H9 (cell line): ENCODE measurements around the gene BTD. TPM values are rescaled to one million over a fixed set of nuclear protein-coding genes. Genes with fewer than 3 reads are reported as not detected.

Experiments
- DNase-seq: peaks from one replicate; pipeline ENCODE4 v3.0.0-alpha.2; 2017
- H2AFZ ChIP-seq: one replicate; pipeline ENCODE4 v1.6.1; 2013; ENCODE audit warnings: mild to moderate bottlenecking, low read length, control low read depth, moderate library complexity
- H2AK5ac ChIP-seq: 2 replicates; pipeline ENCODE4 v1.6.1; 2013; ENCODE audit warnings: low read length, control low read depth, mixed read lengths; ENCODE audit not compliant: insufficient read length
- H2BK120ac ChIP-seq: one replicate; pipeline ENCODE4 v1.6.1; 2013; ENCODE audit warnings: low read depth, mild to moderate bottlenecking, low read length, control low read depth, inconsistent platforms; ENCODE audit not compliant: poor library complexity, severe bottlenecking
- H2BK12ac ChIP-seq: 2 replicates; pipeline ENCODE4 v1.6.1; 2013; ENCODE audit warnings: low read length, control low read depth, mixed read lengths, low read depth; ENCODE audit not compliant: insufficient read length
- H2BK15ac ChIP-seq: 2 replicates; pipeline ENCODE4 v1.6.1; 2013; ENCODE audit warnings: low read depth, low read length, control low read depth
- H2BK20ac ChIP-seq: one replicate; pipeline ENCODE4 v1.6.1; 2013; ENCODE audit warnings: low read depth, mild to moderate bottlenecking, low read length, control low read depth, inconsistent platforms; ENCODE audit not compliant: poor library complexity, severe bottlenecking
- H2BK5ac ChIP-seq: 2 replicates; pipeline ENCODE4 v1.6.1; 2013; ENCODE audit warnings: low read length, control low read depth, mixed read lengths; ENCODE audit not compliant: insufficient read length
- H3K14ac ChIP-seq: 2 replicates; pipeline ENCODE4 v1.6.1; 2013; ENCODE audit warnings: low read length, control low read depth; ENCODE audit not compliant: insufficient read depth
- H3K18ac ChIP-seq: 2 replicates; pipeline ENCODE4 v1.6.1; 2013; ENCODE audit warnings: low read depth, mild to moderate bottlenecking, mixed read lengths, low read length, control low read depth; ENCODE audit not compliant: insufficient read length
- H3K23ac ChIP-seq: 2 replicates; pipeline ENCODE4 v1.6.1; 2013; ENCODE audit warnings: low read length, control low read depth, mixed read lengths, low read depth; ENCODE audit not compliant: insufficient read length
- H3K23me2 ChIP-seq: 2 replicates; pipeline ENCODE4 v1.6.1; 2013; ENCODE audit warnings: low read depth, mild to moderate bottlenecking, mixed read lengths, low read length, control low read depth; ENCODE audit not compliant: insufficient read length, poor library complexity, severe bottlenecking
- H3K27ac ChIP-seq: 2 replicates; pipeline ENCODE4 v1.5.1; 2013; ENCODE audit warnings: low read length, control low read depth, mixed read lengths, low read depth; ENCODE audit not compliant: insufficient read length
- H3K27me3 ChIP-seq: 2 replicates; pipeline ENCODE4 v1.6.1; 2013; ENCODE audit warnings: low read length, control low read depth, inconsistent platforms; ENCODE audit not compliant: insufficient read depth
- H3K4ac ChIP-seq: 2 replicates; pipeline ENCODE4 v1.6.1; 2013; ENCODE audit warnings: low read depth, mild to moderate bottlenecking, control low read depth, inconsistent platforms, low read length, moderate library complexity
- H3K4me1 ChIP-seq: 2 replicates; pipeline ENCODE4 v1.6.1; 2013; ENCODE audit warnings: low read length, control low read depth, inconsistent platforms; ENCODE audit not compliant: insufficient read depth
- H3K4me2 ChIP-seq: 2 replicates; pipeline ENCODE4 v1.6.1; 2013; ENCODE audit warnings: low read length, control low read depth, mixed read lengths; ENCODE audit not compliant: insufficient read length, insufficient read depth
- H3K56ac ChIP-seq: 2 replicates; pipeline ENCODE4 v1.6.1; 2013; ENCODE audit warnings: low read depth, mild to moderate bottlenecking, mixed read lengths, low read length, control low read depth; ENCODE audit not compliant: insufficient read length
- H3K79me1 ChIP-seq: 2 replicates; pipeline ENCODE4 v1.6.1; 2013; ENCODE audit warnings: low read depth, mild to moderate bottlenecking, moderate library complexity, low read length, control low read depth, inconsistent platforms; ENCODE audit not compliant: insufficient read depth, poor library complexity, severe bottlenecking
- H3K79me2 ChIP-seq: 2 replicates; pipeline ENCODE4 v1.6.1; 2013; ENCODE audit warnings: low read length, control low read depth, inconsistent platforms; ENCODE audit not compliant: insufficient read depth
- H3K9ac ChIP-seq: 2 replicates; pipeline ENCODE4 v1.6.1; 2013; ENCODE audit warnings: low read length, control low read depth, mixed read lengths; ENCODE audit not compliant: insufficient read length; ENCODE audit errors: extremely low read depth
- H3K9me3 ChIP-seq: one replicate; pipeline ENCODE4 v1.6.1; 2013; ENCODE audit warnings: low read depth, low read length, inconsistent platforms; ENCODE audit not compliant: control insufficient read depth
- H3T11ph ChIP-seq: one replicate; pipeline ENCODE4 v1.6.1; 2013; ENCODE audit warnings: mild to moderate bottlenecking, low read length, control low read depth, inconsistent platforms
- H4K20me1 ChIP-seq: one replicate; pipeline ENCODE4 v1.6.1; 2013; ENCODE audit not compliant: control insufficient read depth, insufficient read length, insufficient read depth
- H4K5ac ChIP-seq: 2 replicates; pipeline ENCODE4 v1.6.1; 2013; ENCODE audit warnings: low read depth, mild to moderate bottlenecking, mixed read lengths, low read length, control low read depth; ENCODE audit not compliant: insufficient read length
- H4K8ac ChIP-seq: replicated peaks from 2 replicates; pipeline ENCODE4 v1.6.1; 2013; ENCODE audit warnings: low read length, control low read depth, mixed read lengths, low read depth; ENCODE audit not compliant: insufficient read length
- H4K91ac ChIP-seq: 2 replicates; pipeline ENCODE4 v1.6.1; 2013; ENCODE audit warnings: low read depth, mild to moderate bottlenecking, moderate library complexity, mixed read lengths, low read length, control low read depth; ENCODE audit not compliant: insufficient read length
- H3K27ac Mint-ChIP-seq, 3 experiments: 2 replicates in 2 of 3; 3 replicates in 1 of 3; pipeline ENCODE4 v1.8.0; 2020 to 2021; ENCODE audit warnings: mixed read lengths in 3 of 3, mild to moderate bottlenecking in 1 of 3, moderate library complexity in 1 of 3
- H3K27me3 Mint-ChIP-seq: 2 replicates; pipeline ENCODE4 v1.8.0; 2021; ENCODE audit warnings: low read depth, mild to moderate bottlenecking, moderate library complexity, mixed read lengths
- H3K36me3 Mint-ChIP-seq, 3 experiments: 2 replicates in 2 of 3; 3 replicates in 1 of 3; pipeline ENCODE4 v1.8.0; 2020 to 2021; ENCODE audit warnings: low read depth in 3 of 3, mixed read lengths in 3 of 3; ENCODE audit not compliant: insufficient read depth in 1 of 3
- H3K4me1 Mint-ChIP-seq, 2 experiments: 2 replicates each; pipeline ENCODE4 v1.8.0; 2020; ENCODE audit warnings: mixed read lengths in 2 of 2
- H3K4me3 Mint-ChIP-seq, 2 experiments: 2 replicates in 1 of 2; 3 replicates in 1 of 2; pipeline ENCODE4 v1.8.0; 2020 to 2021; ENCODE audit warnings: mild to moderate bottlenecking in 2 of 2, mixed read lengths in 2 of 2, moderate library complexity in 1 of 2
- H3K9me3 Mint-ChIP-seq, 2 experiments: 2 replicates in 1 of 2; 3 replicates in 1 of 2; pipeline ENCODE4 v1.8.0; 2020; ENCODE audit warnings: mild to moderate bottlenecking in 2 of 2, mixed read lengths in 2 of 2, moderate library complexity in 1 of 2
- WGBS: extraction: QIAGEN DNeasy Blood & Tissue Kit; methylation state at CpG from one replicate; pipeline ENCODE4 v1.1.7; 2013; ENCODE audit warnings: missing lambda C conversion rate, low lambda C conversion rate, mixed read lengths; ENCODE audit not compliant: insufficient read length; ENCODE audit errors: extremely low coverage; 5-methylcytosine and 5-hydroxymethylcytosine counted together
- total RNA-seq: library from RNA; stranded (reverse); gene quantifications from 2 replicates; pipeline ENCODE4 v1.2.1, GENCODE V29; 2021
- TF ChIP-seq, protein P1 (sequence below): fragments of 200-600 bp; sonication (generic); conservative IDR thresholded peaks from 3 replicates; pipeline ENCODE4 v1.8.0; 2021; ENCODE audit warnings: antibody characterized with exemption, mild to moderate bottlenecking

BTD gene
- total RNA-seq, 1 experiment from 2014 or later, result 21.5 TPM

DNA sequence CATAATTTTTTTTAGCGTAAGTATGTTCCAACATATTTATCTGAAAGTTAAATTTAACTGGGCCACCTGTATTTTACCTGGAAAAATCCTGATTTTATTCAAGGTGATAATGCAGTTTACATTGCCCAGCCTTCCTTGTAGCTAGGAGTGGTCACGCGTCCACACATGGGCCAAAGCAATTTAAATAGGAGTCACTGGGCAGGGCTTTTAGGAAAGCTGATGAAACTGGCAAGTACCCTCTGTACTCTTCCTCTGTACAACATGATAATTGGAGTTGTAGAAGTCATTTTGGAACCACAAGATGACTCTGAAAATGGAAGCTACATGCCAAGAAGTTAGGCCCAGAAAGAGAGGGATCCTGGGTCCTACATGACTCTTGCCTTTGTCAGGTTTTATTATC is 9.5 kb downstream of the BTD start:
- no peak overlapping the region for H3K56ac ChIP-seq
- no peak overlapping the region for H3K4ac ChIP-seq
- H2BK15ac ChIP-seq, result no peak overlapping the region
- no peaks in the 10 kb centered on the region for H3K9me3 Mint-ChIP-seq
- no peak overlapping the region for H2BK5ac ChIP-seq
- H2AFZ ChIP-seq, result no peak overlapping the region
- DNase-seq, result no peak
- no peaks in the 10 kb centered on the region for H3K4me1 ChIP-seq
- no peaks in the 10 kb centered on the region for H3K79me1 ChIP-seq
- H3K27ac Mint-ChIP-seq, result no peak overlapping the region
- H3T11ph ChIP-seq, result no peak overlapping the region
- no peak overlapping the region for H4K91ac ChIP-seq
- H3K23me2 ChIP-seq, result no peaks in the 10 kb centered on the region
- peaks cover 9 to 11% of the 10 kb centered on the region in 2 experiments; a peak in 3 of 4 replicates for H3K4me1 Mint-ChIP-seq
- H4K8ac ChIP-seq, result no peak overlapping the region
- H3K27me3 Mint-ChIP-seq, result no peaks in the 10 kb centered on the region
- H3K79me2 ChIP-seq, result no peaks in the 10 kb centered on the region
- WGBS, result no CpG with 5 or more reads among the region's 3 CpGs
- H3K4me2 ChIP-seq, result no peak overlapping the region
- no peak overlapping the region for H3K4me3 Mint-ChIP-seq
- no peaks in the 10 kb centered on the region for H4K20me1 ChIP-seq
- H3K27me3 ChIP-seq, result no peaks in the 10 kb centered on the region
- H3K14ac ChIP-seq, result no peak overlapping the region
- no peak overlapping the region for H2BK12ac ChIP-seq
- no peak overlapping the region for H3K9ac ChIP-seq
- H3K27ac ChIP-seq, result no peak overlapping the region
- H3K23ac ChIP-seq, result no peak overlapping the region
- TF ChIP-seq, protein P1, sequence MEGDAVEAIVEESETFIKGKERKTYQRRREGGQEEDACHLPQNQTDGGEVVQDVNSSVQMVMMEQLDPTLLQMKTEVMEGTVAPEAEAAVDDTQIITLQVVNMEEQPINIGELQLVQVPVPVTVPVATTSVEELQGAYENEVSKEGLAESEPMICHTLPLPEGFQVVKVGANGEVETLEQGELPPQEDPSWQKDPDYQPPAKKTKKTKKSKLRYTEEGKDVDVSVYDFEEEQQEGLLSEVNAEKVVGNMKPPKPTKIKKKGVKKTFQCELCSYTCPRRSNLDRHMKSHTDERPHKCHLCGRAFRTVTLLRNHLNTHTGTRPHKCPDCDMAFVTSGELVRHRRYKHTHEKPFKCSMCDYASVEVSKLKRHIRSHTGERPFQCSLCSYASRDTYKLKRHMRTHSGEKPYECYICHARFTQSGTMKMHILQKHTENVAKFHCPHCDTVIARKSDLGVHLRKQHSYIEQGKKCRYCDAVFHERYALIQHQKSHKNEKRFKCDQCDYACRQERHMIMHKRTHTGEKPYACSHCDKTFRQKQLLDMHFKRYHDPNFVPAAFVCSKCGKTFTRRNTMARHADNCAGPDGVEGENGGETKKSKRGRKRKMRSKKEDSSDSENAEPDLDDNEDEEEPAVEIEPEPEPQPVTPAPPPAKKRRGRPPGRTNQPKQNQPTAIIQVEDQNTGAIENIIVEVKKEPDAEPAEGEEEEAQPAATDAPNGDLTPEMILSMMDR, result no peak
- H2AK5ac ChIP-seq, result no peak overlapping the region
- no peak overlapping the region for H2BK120ac ChIP-seq
- H2BK20ac ChIP-seq, result no peak overlapping the region
- H4K5ac ChIP-seq, result no peak overlapping the region
- H3K36me3 Mint-ChIP-seq, result peaks cover 0 to under 1% (median 0%) of the 10 kb centered on the region in 3 experiments; a peak in 3 of 7 replicates
- H3K18ac ChIP-seq, result no peak overlapping the region
- no peaks in the 10 kb centered on the region for H3K9me3 ChIP-seq
